Measurements from ENCODE around the gene BTBD7.

Gene BTBD7

DNA sequence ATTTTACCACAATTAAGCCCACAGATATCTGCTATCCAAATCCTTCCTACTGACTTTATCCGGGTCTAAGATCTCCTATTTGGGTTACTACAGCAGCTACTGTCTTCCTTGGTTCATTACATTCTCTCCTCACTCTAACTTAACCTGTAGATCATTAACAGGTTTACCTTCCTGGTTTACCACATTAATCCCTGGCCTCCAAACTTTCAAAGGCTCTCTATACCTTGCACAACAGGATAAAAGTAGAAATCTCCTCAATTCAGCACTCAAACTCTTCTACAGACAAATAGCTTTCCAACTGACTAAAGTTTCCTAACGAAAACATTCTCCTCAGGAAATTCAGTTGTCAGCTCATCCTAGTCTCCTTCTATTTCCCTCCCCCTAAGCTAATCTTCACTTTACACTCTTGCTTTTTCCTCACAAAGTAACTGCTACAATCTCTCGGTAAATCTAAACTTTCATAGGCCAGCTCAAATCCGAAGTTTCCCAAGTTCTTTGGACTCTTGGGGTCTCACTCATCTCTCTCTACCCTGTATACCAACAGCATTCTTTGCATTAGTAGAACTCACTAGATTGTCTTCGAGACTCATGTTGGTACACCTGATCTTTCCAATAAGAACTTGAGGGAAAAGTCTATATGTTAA, 2.7 kb downstream of the BTBD7 start:
- DNase-seq (ENCODE audit: low spot score) = no peak

DNA sequence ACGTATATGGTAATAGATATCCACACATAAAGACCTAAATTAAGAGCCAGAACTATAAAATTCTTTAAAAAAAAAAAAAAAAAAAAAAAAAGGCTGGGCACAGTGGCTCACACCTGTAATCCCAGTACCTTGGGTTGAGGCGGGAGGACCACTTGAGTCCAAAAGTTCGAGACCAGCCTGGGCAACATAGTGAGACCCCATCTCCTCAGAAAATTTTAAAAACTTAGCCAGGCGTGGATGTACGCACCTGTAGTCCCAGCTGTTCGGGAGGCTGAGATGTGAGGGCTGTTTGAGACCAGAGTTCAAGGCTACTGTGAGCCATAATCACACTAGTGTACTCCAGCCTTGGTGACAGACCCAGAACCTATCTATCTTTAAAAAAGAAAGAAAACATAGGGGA, 4.3 kb downstream of the BTBD7 start:
- DNase-seq (ENCODE audit: low spot score) = no peak

DNA sequence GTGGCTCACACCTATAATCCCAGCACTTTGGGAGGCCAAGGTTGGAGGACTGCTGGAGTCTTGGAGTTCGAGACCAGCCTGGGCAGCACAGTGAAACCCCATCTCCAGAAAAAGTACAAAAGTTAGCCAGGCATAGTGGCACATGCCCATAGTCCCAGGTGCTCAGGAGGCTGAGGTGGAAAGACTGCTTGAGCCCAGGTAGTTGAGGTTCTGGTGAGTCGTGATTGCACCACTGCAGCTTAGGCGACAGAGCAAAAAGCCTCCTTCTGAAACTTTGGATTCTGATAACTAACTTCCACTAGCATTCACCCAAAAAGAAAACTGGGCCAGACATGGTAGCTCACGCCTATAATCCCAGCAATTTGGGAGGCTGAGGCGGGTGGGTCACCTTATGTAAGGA, 6.6 kb downstream of the BTBD7 start:
- no peak for DNase-seq (ENCODE audit: low spot score)

DNA sequence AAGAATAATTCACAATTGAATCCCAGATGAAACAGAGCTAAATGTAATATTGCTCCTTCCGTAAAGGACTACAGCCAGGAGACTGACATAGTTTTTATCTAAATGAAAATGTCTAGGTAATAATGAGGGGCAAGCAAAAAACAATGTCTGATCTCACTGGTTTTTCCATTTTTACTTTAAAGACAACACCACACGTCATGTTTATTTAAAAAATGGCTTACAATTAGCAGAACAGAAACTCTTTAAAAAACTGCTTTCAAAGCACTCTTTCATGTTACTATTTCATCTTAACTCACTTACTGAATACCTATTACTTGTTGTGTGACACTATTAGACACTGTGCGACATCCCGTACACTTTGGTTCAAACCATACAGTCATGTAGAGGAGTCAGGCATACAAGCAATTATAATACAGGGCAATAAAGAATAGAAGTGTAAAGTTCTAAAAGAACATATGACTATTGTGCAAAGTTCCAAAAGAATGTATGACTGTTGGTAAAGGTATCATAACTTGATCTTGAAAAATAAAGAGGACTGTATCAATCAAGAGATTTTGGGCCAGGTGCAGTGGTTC, 9.1 kb downstream of the BTBD7 start:
- DNase-seq (ENCODE audit: low spot score) = no peak

- no peak for DNase-seq (ENCODE audit: low spot score)
Measured at GRCh38 chr14:93322929-93323599, 9.8 kb downstream of the BTBD7 start.

DNA sequence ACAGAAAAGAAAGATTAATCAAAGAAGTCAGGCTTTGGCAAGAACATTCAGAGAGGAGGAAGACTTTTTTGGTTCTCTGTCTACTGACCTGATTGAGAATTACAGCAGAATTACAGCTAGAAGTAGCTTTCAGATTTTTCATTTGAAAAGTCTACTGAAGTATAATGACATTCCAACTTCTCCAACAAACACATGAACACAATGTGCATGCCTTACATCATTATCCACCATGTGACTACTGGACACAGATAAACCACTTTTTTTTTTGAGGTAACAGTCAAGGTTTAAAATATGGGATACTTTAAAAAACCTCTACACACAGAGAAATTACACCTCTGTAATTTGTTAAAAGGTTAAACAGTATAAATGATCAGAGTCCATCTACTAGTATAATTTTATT, 12.3 kb downstream of the BTBD7 start:
- DNase-seq (ENCODE audit: low spot score) = no peak

GRCh38 chr14:93319958-93320357, 12.9 kb downstream of the BTBD7 start:
- no peak for DNase-seq (ENCODE audit: low spot score)

GRCh38 chr14:93319494-93319893, 13.3 kb downstream of the BTBD7 start:
- DNase-seq (ENCODE audit: low spot score) = no peak

GRCh38 chr14:93318927-93319326, 13.9 kb downstream of the BTBD7 start:
- no peak for DNase-seq (ENCODE audit: low spot score)

GRCh38 chr14:93317875-93318807, 14.7 kb downstream of the BTBD7 start:
- no peak for DNase-seq (ENCODE audit: low spot score)

DNA sequence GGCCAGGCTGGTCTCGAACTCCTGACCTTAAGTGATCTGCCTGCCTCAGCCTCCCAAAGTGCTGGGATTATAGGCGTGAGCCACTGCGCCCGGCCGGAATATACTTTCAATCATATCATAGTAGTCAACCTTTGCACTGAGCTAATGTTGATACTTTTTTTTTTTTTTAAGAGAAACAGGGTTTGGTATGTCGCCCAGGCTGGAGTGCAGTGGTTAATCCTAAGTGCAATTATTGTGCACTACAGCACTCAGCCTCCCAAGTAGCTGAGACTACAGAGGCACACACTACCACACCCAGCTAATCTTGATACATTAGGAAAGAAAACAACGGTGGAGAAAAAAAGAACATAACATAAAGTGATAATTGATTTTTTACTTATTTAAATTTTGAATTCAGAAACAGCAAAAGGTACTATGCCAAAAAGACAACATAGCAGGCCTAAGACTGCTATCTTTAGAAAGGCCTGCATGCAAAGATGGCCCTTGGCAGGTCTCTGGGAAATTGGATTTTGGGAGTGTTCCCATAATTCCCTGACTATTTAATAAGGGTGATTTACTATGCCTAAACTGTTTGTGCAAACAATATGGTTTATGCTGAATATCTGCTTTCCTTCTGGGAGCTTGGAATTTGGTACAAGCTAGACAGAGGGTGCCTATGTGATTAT, 15.5 kb downstream of the BTBD7 start:
- DNase-seq (ENCODE audit: low spot score) = no peak

DNA sequence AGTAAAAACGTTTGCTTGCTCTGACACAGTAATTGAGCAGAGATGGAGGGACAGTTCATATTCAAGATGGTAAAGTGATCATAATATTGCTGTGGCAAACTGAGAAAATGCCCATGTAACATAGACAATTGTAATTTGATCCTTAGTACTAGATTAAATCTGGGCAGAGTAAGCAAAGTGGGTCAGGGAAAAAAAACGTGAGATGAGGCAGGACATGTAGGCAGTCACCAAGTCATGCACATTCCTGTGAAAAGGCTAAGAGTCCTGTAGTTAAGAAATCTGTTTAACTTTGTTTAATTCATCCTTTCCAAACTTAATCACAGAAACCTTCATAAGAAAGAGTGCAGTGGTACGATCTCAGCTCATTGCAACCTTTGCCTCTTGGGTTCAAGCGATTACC, 16.1 kb downstream of the BTBD7 start:
- DNase-seq (ENCODE audit: low spot score) = no peak

DNA sequence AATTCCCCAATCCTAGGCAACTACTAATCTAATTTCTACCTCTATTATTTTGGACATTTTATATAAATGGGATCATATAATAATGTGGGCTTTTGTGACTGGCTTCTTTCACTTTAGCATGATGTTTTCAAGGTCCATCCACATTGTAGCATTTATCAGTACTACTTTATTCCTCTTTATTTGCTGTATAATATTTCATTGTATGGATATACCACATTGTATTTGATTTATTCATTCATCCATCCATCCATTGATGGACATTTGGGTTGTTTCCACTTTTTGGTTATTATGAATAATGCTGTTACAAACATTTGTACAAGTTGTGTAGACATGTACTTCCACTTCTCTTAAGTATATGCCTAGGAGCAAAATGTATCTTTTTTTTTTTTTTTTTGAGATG, 17.3 kb downstream of the BTBD7 start:
- no peak for DNase-seq (ENCODE audit: low spot score)

DNA sequence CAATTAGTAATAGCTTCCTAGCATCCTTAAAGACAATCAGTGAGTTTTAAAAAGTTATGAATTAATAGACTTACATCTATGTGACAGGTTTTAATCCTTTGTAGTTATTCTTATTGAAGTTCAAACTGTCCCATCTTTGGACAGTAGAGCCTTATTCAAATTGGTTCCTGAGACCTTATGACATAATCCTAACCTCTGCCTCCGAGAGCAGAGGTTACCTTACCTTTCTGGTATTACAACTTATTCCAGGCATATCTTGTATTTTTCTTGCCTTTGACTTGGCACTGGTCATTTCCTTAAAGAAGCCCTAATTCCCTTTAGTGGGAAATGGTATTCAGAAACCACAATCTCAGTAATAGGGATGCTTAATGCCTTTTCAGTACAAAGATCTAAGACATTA, 21.8 kb downstream of the BTBD7 start:
- DNase-seq (ENCODE audit: low spot score) = no peak

DNA sequence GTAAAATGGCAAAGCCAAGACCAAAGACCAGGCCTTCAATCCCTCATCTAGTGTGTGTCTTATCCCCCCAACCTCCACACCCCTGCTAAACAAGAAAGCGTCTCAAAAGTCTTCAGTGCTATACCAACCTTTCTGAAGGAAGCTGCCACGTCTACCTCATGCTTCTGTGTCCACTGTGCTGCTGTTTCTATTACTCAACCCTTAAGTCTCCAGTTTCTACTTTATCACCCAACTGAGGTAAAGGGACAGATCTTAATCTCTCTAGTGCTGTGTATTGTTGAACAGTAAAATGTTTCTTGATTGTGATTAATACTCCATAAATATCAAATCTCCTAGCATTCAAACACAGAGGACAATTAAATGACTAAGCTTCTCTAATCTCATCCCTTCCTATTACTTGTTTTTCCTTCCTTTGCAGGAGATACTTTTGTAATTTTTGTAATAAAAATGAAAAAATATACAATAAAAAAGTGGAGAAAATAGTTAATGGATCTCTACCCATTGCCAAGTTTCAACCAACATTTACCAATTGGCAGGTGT, 23.3 kb downstream of the BTBD7 start:
- DNase-seq (ENCODE audit: low spot score) = no peak

DNA sequence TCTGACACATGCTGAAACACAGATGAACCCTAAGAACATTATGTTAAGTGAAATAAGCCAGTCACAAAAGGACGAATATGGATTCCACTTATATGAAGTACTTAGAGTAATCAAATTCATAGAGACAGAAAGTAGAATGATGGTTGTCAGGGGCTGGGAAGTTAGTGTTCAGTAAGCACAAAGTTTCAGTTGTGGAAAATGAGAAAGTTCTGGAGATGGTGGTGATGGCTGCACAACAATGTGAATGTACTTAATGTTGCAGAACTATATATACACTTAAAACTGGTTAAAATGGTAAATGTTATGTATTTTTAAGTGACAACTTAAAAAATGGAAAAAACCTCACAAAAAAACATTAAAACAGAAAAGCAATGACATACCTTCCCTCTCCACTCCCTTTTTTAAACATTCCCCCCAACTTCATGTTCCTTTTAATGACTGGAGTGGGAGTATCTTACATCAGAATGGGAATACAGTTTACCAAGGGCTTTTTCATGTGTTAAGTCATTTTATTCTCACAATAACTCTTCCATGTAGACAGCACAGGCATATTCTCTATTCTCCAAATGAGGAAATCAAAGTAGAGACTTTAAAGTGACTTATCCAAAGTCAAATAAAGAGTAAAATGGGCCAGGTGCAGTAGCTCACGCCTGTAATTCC, 24.0 kb downstream of the BTBD7 start:
- no peak for DNase-seq (ENCODE audit: low spot score)

- DNase-seq (ENCODE audit: low spot score) = no peak
Measured at GRCh38 chr14:93306812-93307211, 26.0 kb downstream of the BTBD7 start.

DNA sequence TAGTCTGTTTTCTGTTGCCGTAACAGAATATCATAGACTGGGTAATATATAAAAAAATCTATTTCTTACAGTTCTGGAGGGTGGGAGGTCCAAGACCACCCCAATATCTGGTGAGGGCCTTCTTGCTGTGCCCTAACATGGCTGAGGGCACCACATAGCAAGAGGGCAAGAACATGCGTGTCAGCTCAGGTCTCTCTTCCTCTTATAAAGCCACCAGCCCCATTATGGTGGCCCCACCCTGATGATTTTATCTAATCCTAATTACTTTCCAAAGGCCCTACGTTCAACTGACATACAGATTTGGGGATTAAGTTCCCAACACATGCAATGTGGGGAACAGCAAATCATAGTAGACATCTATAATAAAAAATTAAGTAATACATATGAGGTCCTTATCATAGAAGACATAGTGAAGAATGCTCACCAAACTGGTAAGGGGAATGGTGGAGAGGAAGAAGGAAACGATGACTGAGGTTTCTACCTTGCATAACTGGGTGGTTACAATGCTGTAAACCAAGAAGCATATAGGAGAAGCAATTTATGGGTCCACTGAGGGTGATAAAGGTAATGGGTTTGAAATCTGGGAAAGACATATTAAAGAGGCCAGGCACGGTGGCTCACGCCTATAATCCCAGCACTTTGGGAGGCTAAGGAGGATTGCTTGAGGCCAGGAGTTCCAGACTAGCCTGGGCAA, 27.0 kb downstream of the BTBD7 start:
- no peak for DNase-seq (ENCODE audit: low spot score)

DNA sequence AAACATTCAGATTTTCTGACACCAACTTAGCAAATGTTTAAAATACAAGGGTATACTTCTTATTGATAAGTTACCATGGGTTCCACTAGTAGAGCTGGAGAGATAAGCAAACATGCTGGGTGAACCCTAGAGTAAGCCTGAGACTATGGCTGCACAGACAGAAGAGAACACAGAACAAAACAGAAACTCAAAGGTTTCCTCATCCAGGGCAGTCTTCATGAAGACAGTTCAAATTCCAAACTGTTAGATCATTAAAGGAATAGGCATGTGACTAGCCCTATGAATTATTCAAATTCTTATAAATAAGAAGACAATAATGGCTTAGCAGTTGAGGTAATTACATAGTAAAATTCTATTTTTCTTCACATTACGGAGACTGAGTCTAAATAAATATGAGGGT, 28.1 kb downstream of the BTBD7 start:
- no peak for DNase-seq (ENCODE audit: low spot score)

DNA sequence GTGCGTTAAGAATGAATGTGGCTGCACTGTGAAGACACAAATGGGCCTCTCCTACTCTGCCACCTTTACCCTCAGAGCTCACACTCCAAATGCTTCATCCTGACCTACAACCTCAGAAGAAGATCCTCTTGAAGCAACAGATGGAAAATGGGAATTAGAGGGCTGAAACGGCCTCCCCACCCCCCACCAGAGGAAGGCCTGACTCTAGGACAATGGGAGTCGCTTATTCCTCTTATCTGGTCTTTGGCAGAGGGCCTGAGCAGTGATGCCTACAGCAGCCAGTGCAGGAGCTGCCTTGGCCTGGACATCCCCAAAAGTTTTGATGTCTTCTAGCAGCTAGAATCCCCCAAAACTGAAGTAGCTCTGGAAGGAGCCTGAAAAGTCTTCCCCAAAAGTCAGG, 29.2 kb downstream of the BTBD7 start:
- no peak for DNase-seq (ENCODE audit: low spot score)
